Liver (tissue), 9 donors: ENCODE measurements around the gene S100A2. TPM values are rescaled to one million over a fixed set of nuclear protein-coding genes. Genes with fewer than 3 reads are reported as not detected.
A peak's percentile ranks its signal among the peaks of the same experiment; 100 is the strongest.

ENCODE experiments used
- DNase-seq: peaks from one replicate; pipeline ENCODE4 v3.0.0-alpha.2; 2017; ENCODE audit warnings: low spot score
- H3K27ac ChIP-seq, 2 donors: one replicate each; pipeline ENCODE4 v1.7.0; 2013; ENCODE audit warnings: inconsistent platforms in 2 of 2, low read length in 2 of 2, control low read depth in 1 of 2, low read depth in 1 of 2, mild to moderate bottlenecking in 1 of 2
- H3K27me3 ChIP-seq, 4 donors: one replicate each; pipeline versions ENCODE4 v1.6.1 to v1.7.0; 2013; ENCODE audit warnings: low read length in 3 of 4, inconsistent platforms in 1 of 4, mild to moderate bottlenecking in 1 of 4, moderate library complexity in 1 of 4; ENCODE audit not compliant: control insufficient read depth in 4 of 4, insufficient read depth in 4 of 4
- H3K36me3 ChIP-seq, 4 donors: one replicate each; pipeline versions ENCODE4 v1.6.1 to v1.7.0; 2013; ENCODE audit warnings: low read length in 3 of 4, mild to moderate bottlenecking in 3 of 4, low read depth in 1 of 4, moderate library complexity in 1 of 4; ENCODE audit not compliant: control insufficient read depth in 4 of 4, insufficient read depth in 3 of 4
- H3K4me1 ChIP-seq, 4 donors: one replicate each; pipeline versions ENCODE4 v1.6.1 to v1.7.0; 2013; ENCODE audit warnings: low read length in 3 of 4, mild to moderate bottlenecking in 3 of 4, moderate library complexity in 1 of 4; ENCODE audit not compliant: control insufficient read depth in 4 of 4, insufficient read depth in 4 of 4
- H3K4me3 ChIP-seq, 3 donors: one replicate each; pipeline versions ENCODE4 v1.6.1 to v1.7.0; 2013; ENCODE audit warnings: low read length in 3 of 3, control low read depth in 1 of 3, low read depth in 1 of 3, mild to moderate bottlenecking in 1 of 3
- H3K9ac ChIP-seq, 2 donors: one replicate each; pipeline ENCODE4 v1.7.0; 2013; ENCODE audit warnings: low read length in 2 of 2, mild to moderate bottlenecking in 2 of 2, moderate library complexity in 2 of 2, control low read depth in 1 of 2, low read depth in 1 of 2
- H3K9me3 ChIP-seq, 4 donors: one replicate each; pipeline versions ENCODE4 v1.6.1 to v1.7.0; 2013; ENCODE audit warnings: low read length in 3 of 4; ENCODE audit not compliant: control insufficient read depth in 4 of 4
- EGR1 ChIP-seq, 2 donors: IDR thresholded peaks; 2 replicates each; pipeline ENCODE4 v1.6.1; 2016 to 2018; ENCODE audit warnings: antibody characterized with exemption in 2 of 2, low read depth in 2 of 2
- FOXA1 ChIP-seq: IDR thresholded peaks from 2 replicates; pipeline ENCODE4 v1.6.1; 2016; ENCODE audit warnings: antibody characterized with exemption
- FOXA2 ChIP-seq: IDR thresholded peaks from 2 replicates; pipeline ENCODE4 v1.6.1; 2016; ENCODE audit warnings: antibody characterized with exemption
- HNF4A ChIP-seq, 2 donors: conservative IDR thresholded peaks; 2 replicates each; pipeline ENCODE4 v1.6.1; 2016; ENCODE audit warnings: antibody characterized with exemption in 2 of 2, mild to moderate bottlenecking in 2 of 2
- JUND ChIP-seq, 2 donors: IDR thresholded peaks; 2 replicates each; pipeline ENCODE4 v1.6.1; 2016; ENCODE audit warnings: antibody characterized with exemption in 2 of 2
- RAD21 ChIP-seq, 2 donors: IDR thresholded peaks; 2 replicates each; pipeline ENCODE4 v1.6.1; 2016; ENCODE audit warnings: antibody characterized with exemption in 2 of 2, mild to moderate bottlenecking in 2 of 2
- RXRA ChIP-seq, 2 donors: IDR thresholded peaks; 2 replicates each; pipeline ENCODE4 v1.6.1; 2017 to 2018; ENCODE audit warnings: antibody characterized with exemption in 2 of 2, mild to moderate bottlenecking in 1 of 2
- SP1 ChIP-seq: IDR thresholded peaks from 2 replicates; pipeline ENCODE4 v1.6.1; 2018; ENCODE audit warnings: antibody characterized with exemption, mild to moderate bottlenecking
- TAF1 ChIP-seq: conservative IDR thresholded peaks from 2 replicates; pipeline ENCODE4 v1.6.1; 2016; ENCODE audit warnings: antibody characterized with exemption, mild to moderate bottlenecking
- YY1 ChIP-seq: IDR thresholded peaks from 2 replicates; pipeline ENCODE4 v1.6.1; 2016; ENCODE audit warnings: antibody characterized with exemption, mild to moderate bottlenecking
- WGBS: extraction: QIAGEN DNeasy Blood & Tissue Kit; methylation state at CpG from one replicate; pipeline ENCODE4 v1.1.7; 2013; 5-methylcytosine and 5-hydroxymethylcytosine counted together
- polyA plus RNA-seq, 2 donors: library from polyadenylated mRNA; stranded (reverse) in 1 of 2; unstranded in 1 of 2; fragments of 200-250 nt in 1 of 2; fragments of >200 nt in 1 of 2; fragmentation: Nextera tagmentation in 1 of 2; extraction: Ambion mirVana in 1 of 2; gene quantifications; one replicate each; pipeline versions ENCODE4 v1.2.1 to v1.2.3, GENCODE V29; 2013 to 2015
- total RNA-seq, 2 donors: library from RNA; depleted of rRNA; stranded (reverse); fragments of >200 nt; gene quantifications; one replicate each; pipeline ENCODE4 v1.2.3, GENCODE V29; 2014
- TF ChIP-seq, protein P1 (sequence below): IDR thresholded peaks from 2 replicates; pipeline ENCODE4 v1.6.1; 2016; ENCODE audit warnings: antibody characterized with exemption
- TF ChIP-seq, protein P2 (sequence below): IDR thresholded peaks from 2 replicates; pipeline ENCODE4 v1.6.1; 2016; ENCODE audit warnings: antibody characterized with exemption, mild to moderate bottlenecking
- TF ChIP-seq, protein P3 (sequence below): fragments of 150-350 bp; IDR thresholded peaks from 2 replicates; pipeline ENCODE4 v1.5.1; 2017; ENCODE audit warnings: improper control_type of control experiment, low read depth, low read length; ENCODE audit not compliant: missing input control
- TF ChIP-seq, protein P4 (sequence below): IDR thresholded peaks from 2 replicates; pipeline ENCODE4 v1.6.1; 2016; ENCODE audit warnings: antibody characterized with exemption
- TF ChIP-seq, protein P5 (sequence below): IDR thresholded peaks from 2 replicates; pipeline ENCODE4 v1.6.1; 2016; ENCODE audit warnings: antibody characterized with exemption
- donor health status: healthy.
- donor health status: healthy.
- donor health status: healthy.
- donor health status: healthy.
- donor health status: healthy.

The S100A2 gene
- total and polyA plus RNA-seq, 4 donors = 0.22 to 0.67 TPM; not detected in 2

DNA sequence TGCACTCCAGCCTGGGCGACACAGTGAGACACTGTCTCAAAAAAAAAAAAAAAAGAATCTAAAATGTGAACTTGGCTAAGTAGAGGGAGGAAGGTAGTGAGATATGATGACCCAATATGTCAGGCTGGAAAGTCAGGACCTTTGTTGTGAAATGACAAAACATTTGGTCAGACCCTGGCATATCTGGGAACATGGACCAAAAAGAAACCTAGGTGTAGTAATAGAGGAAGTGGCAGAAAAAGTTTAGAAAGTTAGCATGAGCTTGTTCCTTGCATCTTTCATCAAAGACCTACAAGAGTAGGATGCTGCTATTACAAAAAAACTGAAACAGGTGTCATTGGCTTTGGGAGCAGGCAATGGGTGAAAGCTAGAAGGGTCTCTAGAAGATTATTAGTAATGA is 9.3 kb downstream of the S100A2 start (continued):
- TF ChIP-seq, protein P1, sequence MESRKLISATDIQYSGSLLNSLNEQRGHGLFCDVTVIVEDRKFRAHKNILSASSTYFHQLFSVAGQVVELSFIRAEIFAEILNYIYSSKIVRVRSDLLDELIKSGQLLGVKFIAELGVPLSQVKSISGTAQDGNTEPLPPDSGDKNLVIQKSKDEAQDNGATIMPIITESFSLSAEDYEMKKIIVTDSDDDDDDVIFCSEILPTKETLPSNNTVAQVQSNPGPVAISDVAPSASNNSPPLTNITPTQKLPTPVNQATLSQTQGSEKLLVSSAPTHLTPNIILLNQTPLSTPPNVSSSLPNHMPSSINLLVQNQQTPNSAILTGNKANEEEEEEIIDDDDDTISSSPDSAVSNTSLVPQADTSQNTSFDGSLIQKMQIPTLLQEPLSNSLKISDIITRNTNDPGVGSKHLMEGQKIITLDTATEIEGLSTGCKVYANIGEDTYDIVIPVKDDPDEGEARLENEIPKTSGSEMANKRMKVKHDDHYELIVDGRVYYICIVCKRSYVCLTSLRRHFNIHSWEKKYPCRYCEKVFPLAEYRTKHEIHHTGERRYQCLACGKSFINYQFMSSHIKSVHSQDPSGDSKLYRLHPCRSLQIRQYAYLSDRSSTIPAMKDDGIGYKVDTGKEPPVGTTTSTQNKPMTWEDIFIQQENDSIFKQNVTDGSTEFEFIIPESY = no peak

DNA sequence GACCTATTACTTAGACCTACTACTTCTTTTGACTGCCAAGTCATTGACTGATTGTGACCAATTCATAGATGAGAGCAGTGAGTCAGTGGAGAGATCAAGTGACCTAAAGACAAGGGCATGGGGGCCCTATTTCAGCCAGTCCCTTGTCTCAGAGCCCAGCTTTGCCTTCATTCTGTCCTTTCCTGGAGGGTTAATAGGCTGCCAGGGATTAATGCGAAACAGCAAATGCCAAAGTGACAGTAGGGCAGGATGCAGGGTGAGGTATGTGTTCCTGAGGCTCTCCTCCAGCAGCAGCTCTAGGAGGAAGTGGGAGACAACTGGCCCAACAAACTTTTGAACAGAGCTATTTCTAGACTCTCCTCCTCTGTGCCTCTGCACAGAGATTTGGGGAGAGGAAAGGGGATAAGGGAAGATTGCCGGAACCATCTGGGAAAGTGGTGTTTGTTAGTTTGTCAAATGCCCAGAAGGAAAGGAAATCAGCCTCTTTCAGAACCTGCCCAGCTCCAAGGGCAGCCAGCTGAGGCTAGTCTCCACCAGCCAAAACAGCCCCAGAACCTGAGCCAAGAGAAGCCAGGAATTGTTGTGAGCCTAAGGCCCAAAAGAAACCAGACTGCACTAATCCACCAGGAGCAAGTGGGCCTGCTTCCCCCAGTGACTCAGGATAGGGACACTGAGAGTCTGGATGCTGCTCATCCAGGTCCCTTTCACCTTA is 11.7 kb downstream of the S100A2 start:
- WGBS = 85% methylated on average over 2 of the region's 2 CpGs
- peak overlapping the region in 1 of 2 donors; percentile 16 for H3K27ac ChIP-seq

DNA sequence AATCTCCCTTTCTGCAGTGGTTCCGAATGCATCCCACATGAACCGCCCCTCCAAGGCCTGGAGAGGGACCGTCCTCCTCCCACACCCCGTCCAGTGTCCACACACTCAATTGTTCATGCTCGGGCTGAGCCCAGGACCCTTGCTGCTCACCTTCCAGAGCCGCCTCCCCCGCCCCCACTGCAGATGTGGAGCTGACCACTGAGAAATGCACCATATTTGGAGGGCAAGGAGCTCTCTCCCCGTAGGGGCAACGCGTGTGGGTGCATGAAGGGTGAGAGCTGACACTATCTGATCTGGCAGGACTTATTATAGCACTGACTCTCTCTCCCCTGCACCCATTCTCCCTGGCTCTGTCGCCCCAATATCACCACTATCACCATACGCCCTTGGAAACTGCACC is 12.5 kb downstream of the S100A2 start:
- Histone ChIP-seq H3K9me3 (no peaks in the 10 kb centered on the region), H3K36me3 (no peaks in the 10 kb centered on the region), H3K27me3 (no peaks in the 10 kb centered on the region), H3K9ac (no peak overlapping the region), H3K4me1 (no peaks in the 10 kb centered on the region), H3K27ac (no peak overlapping the region), H3K4me3 (no peak overlapping the region)
- WGBS = 90% methylated on average over 12 of the region's 12 CpGs
- no peak for DNase-seq
- TF ChIP-seq JUND (IDR thresholded peaks at IDR 0.05) (no peak), HNF4A (conservative IDR thresholded peaks at IDR 0.05) (no peak), FOXA1 (no peak), FOXA2 (no peak), EGR1 (IDR thresholded peaks at IDR 0.05; ENCODE audit: low read depth in 2 of 2) (no peak)
- TF ChIP-seq, protein P2, sequence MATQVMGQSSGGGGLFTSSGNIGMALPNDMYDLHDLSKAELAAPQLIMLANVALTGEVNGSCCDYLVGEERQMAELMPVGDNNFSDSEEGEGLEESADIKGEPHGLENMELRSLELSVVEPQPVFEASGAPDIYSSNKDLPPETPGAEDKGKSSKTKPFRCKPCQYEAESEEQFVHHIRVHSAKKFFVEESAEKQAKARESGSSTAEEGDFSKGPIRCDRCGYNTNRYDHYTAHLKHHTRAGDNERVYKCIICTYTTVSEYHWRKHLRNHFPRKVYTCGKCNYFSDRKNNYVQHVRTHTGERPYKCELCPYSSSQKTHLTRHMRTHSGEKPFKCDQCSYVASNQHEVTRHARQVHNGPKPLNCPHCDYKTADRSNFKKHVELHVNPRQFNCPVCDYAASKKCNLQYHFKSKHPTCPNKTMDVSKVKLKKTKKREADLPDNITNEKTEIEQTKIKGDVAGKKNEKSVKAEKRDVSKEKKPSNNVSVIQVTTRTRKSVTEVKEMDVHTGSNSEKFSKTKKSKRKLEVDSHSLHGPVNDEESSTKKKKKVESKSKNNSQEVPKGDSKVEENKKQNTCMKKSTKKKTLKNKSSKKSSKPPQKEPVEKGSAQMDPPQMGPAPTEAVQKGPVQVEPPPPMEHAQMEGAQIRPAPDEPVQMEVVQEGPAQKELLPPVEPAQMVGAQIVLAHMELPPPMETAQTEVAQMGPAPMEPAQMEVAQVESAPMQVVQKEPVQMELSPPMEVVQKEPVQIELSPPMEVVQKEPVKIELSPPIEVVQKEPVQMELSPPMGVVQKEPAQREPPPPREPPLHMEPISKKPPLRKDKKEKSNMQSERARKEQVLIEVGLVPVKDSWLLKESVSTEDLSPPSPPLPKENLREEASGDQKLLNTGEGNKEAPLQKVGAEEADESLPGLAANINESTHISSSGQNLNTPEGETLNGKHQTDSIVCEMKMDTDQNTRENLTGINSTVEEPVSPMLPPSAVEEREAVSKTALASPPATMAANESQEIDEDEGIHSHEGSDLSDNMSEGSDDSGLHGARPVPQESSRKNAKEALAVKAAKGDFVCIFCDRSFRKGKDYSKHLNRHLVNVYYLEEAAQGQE = no peak
- TF ChIP-seq, protein P3, sequence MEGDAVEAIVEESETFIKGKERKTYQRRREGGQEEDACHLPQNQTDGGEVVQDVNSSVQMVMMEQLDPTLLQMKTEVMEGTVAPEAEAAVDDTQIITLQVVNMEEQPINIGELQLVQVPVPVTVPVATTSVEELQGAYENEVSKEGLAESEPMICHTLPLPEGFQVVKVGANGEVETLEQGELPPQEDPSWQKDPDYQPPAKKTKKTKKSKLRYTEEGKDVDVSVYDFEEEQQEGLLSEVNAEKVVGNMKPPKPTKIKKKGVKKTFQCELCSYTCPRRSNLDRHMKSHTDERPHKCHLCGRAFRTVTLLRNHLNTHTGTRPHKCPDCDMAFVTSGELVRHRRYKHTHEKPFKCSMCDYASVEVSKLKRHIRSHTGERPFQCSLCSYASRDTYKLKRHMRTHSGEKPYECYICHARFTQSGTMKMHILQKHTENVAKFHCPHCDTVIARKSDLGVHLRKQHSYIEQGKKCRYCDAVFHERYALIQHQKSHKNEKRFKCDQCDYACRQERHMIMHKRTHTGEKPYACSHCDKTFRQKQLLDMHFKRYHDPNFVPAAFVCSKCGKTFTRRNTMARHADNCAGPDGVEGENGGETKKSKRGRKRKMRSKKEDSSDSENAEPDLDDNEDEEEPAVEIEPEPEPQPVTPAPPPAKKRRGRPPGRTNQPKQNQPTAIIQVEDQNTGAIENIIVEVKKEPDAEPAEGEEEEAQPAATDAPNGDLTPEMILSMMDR = no peak
- TF ChIP-seq, protein P4, sequence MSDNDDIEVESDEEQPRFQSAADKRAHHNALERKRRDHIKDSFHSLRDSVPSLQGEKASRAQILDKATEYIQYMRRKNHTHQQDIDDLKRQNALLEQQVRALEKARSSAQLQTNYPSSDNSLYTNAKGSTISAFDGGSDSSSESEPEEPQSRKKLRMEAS = no peak

More for the DNA sequence above, 11.7 kb downstream of the S100A2 start:
- Histone ChIP-seq H3K9ac (no peak overlapping the region), H3K4me3 (no peak overlapping the region), H3K9me3 (no peaks in the 10 kb centered on the region), H3K27me3 (no peaks in the 10 kb centered on the region), H3K4me1 (no peaks in the 10 kb centered on the region), H3K36me3 (no peaks in the 10 kb centered on the region)
- TF ChIP-seq RAD21 (IDR thresholded peaks at IDR 0.05) (no peak), RXRA (IDR thresholded peaks at IDR 0.05) (no peak), JUND (IDR thresholded peaks at IDR 0.05) (no peak), FOXA2 (no peak), TAF1 (no peak), YY1 (no peak), FOXA1 (no peak), SP1 (no peak), HNF4A (conservative IDR thresholded peaks at IDR 0.05) (no peak)
- TF ChIP-seq, protein P5, sequence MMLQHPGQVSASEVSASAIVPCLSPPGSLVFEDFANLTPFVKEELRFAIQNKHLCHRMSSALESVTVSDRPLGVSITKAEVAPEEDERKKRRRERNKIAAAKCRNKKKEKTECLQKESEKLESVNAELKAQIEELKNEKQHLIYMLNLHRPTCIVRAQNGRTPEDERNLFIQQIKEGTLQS = no peak
- TF ChIP-seq, protein P4 = no peak
- TF ChIP-seq, protein P2 = no peak
- no peak for DNase-seq
